Breast epithelium (tissue), 4 donors: ENCODE results near the gene ATP6V1G3. TPM values are rescaled to one million over a fixed set of nuclear protein-coding genes. Genes with fewer than 3 reads are reported as not detected.

Experiments
- DNase-seq, 2 donors: peaks; one replicate each; pipeline ENCODE4 v3.0.0-alpha.2; 2019; ENCODE audit warnings: low spot score in 2 of 2
- H3K27ac ChIP-seq, 2 donors: fragments of 200-600 bp; sonication (generic) in 1 of 2; one replicate each; pipeline ENCODE4 v1.5.1; 2016 to 2019; ENCODE audit warnings: mild to moderate bottlenecking in 1 of 2
- H3K27me3 ChIP-seq, 2 donors: fragments of 200-600 bp; sonication (generic) in 1 of 2; one replicate each; pipeline versions ENCODE4 v1.5.1 to v1.6.0; 2017 to 2019; ENCODE audit warnings: control low read depth in 1 of 2, mild to moderate bottlenecking in 1 of 2
- H3K36me3 ChIP-seq: fragments of 200-600 bp; one replicate; pipeline ENCODE4 v1.5.1; 2019
- H3K4me1 ChIP-seq, 2 donors: fragments of 200-600 bp; sonication (generic); one replicate each; pipeline ENCODE4 v1.5.1; 2016 to 2019; ENCODE audit warnings: control low read depth in 1 of 2
- H3K4me3 ChIP-seq, 3 donors: fragments of 200-600 bp; sonication (generic); 1 replicate in 2 of 3; 2 replicates in 1 of 3; pipeline ENCODE4 v1.5.1; 2016 to 2019; ENCODE audit warnings: mild to moderate bottlenecking in 3 of 3, moderate library complexity in 2 of 3
- H3K9me3 ChIP-seq, 2 donors: fragments of 200-600 bp; sonication (generic) in 1 of 2; one replicate each; pipeline ENCODE4 v1.5.1; 2016 to 2019; ENCODE audit warnings: control low read depth in 1 of 2
- CTCF ChIP-seq, 3 donors: fragments of 450-650 bp; IDR thresholded peaks; one replicate each; pipeline ENCODE4 v1.5.1; 2016 to 2017; ENCODE audit warnings: antibody characterized with exemption in 3 of 3, mild to moderate bottlenecking in 3 of 3, moderate library complexity in 3 of 3
- POLR2A ChIP-seq: fragments of 450-650 bp; IDR thresholded peaks from one replicate; pipeline ENCODE4 v1.6.1; 2016; ENCODE audit warnings: antibody characterized with exemption, mild to moderate bottlenecking, moderate library complexity
- POLR2AphosphoS5 ChIP-seq, 3 donors: sonication (generic); formaldehyde crosslinking; IDR thresholded peaks; one replicate each; pipeline ENCODE4 v1.6.1; 2017; ENCODE audit warnings: antibody characterized with exemption in 3 of 3
- intact Hi-C: fragments of 100-400 bp; cut with DNase I; formaldehyde crosslinking; loops from one replicate; pipeline ENCODE4 v1.15.1; 2023; ENCODE audit warnings: low total_unique reads
- total RNA-seq, 3 donors: library from RNA; depleted of rRNA; stranded (reverse); fragments of >200 nt; gene quantifications; one replicate each; pipeline ENCODE4 v1.1.0, GENCODE V29; 2016

The ATP6V1G3 gene
- total RNA-seq, 3 donors from 2014 or later: not detected

GRCh38 chr1:198519639-198520501 lies 20.6 kb downstream of the ATP6V1G3 start:
- intact Hi-C loops: no loop called here
- H3K4me1 ChIP-seq: no peaks in the 10 kb centered on the region
- H3K4me3 ChIP-seq: no peak overlapping the region
- no peaks in the 10 kb centered on the region for H3K36me3 ChIP-seq
- no peak for TF ChIP-seq CTCF (IDR thresholded peaks at IDR 0.05)
- no peak for TF ChIP-seq POLR2AphosphoS5 (IDR thresholded peaks at IDR 0.05)
- TF ChIP-seq POLR2A: no peak
- DNase-seq: no peak
- H3K27me3 ChIP-seq: no peaks in the 10 kb centered on the region
- no peaks in the 10 kb centered on the region for H3K9me3 ChIP-seq
- no peak overlapping the region for H3K27ac ChIP-seq

GRCh38 chr1:198517623-198518199 lies 22.8 kb downstream of the ATP6V1G3 start:
- Histone ChIP-seq H3K36me3 (no peaks in the 10 kb centered on the region), H3K27ac (no peak overlapping the region), H3K9me3 (no peaks in the 10 kb centered on the region), H3K27me3 (no peaks in the 10 kb centered on the region), H3K4me3 (no peak overlapping the region), H3K4me1 (no peaks in the 10 kb centered on the region)
- TF ChIP-seq POLR2A (no peak), CTCF (IDR thresholded peaks at IDR 0.05) (no peak), POLR2AphosphoS5 (IDR thresholded peaks at IDR 0.05) (no peak)
- no peak for DNase-seq
- intact Hi-C loops: no loop called here

- H3K4me1 ChIP-seq: no peaks in the 10 kb centered on the region
- H3K27ac ChIP-seq: no peak overlapping the region
- DNase-seq: no peak
- H3K36me3 ChIP-seq: no peaks in the 10 kb centered on the region
- TF ChIP-seq CTCF (IDR thresholded peaks at IDR 0.05) (no peak), POLR2AphosphoS5 (IDR thresholded peaks at IDR 0.05) (no peak), POLR2A (no peak)
- no peaks in the 10 kb centered on the region for H3K9me3 ChIP-seq
- no peaks in the 10 kb centered on the region for H3K27me3 ChIP-seq
- H3K4me3 ChIP-seq: no peak overlapping the region
- intact Hi-C loops: no loop called here
Observed at GRCh38 chr1:198500096-198500495, 40.4 kb downstream of the ATP6V1G3 start.

GRCh38 chr1:198499588-198499987 lies 40.9 kb downstream of the ATP6V1G3 start:
- intact Hi-C loops: no loop called here
- no peaks in the 10 kb centered on the region for H3K4me1 ChIP-seq

More at GRCh38 chr1:198499588-198499987, 40.9 kb downstream of the ATP6V1G3 start:
- no peak for DNase-seq
- H3K27ac ChIP-seq: no peak overlapping the region
- H3K27me3 ChIP-seq: no peaks in the 10 kb centered on the region
- TF ChIP-seq POLR2A (no peak), CTCF (IDR thresholded peaks at IDR 0.05) (no peak), POLR2AphosphoS5 (IDR thresholded peaks at IDR 0.05) (no peak)
- H3K4me3 ChIP-seq: no peak overlapping the region
- H3K9me3 ChIP-seq: no peaks in the 10 kb centered on the region
- H3K36me3 ChIP-seq: no peaks in the 10 kb centered on the region
